Testis (tissue), 2 donors: ENCODE data around the gene ZNF618.

Experiments
- POLR2A ChIP-seq: fragments of 450-650 bp; IDR thresholded peaks from one replicate; pipeline ENCODE4 v1.6.1; 2017; ENCODE audit warnings: antibody characterized with exemption, mild to moderate bottlenecking, moderate library complexity
- TF ChIP-seq, protein P1 (sequence below), 3 experiments: fragments of 450-650 bp in 2 of 3; fragments of 200-600 bp in 1 of 3; sonication (generic) in 1 of 3; IDR thresholded peaks; one replicate each; pipeline ENCODE4 v1.5.1; 2016 to 2019; ENCODE audit warnings: antibody characterized with exemption in 3 of 3, mild to moderate bottlenecking in 2 of 3, moderate library complexity in 1 of 3

DNA sequence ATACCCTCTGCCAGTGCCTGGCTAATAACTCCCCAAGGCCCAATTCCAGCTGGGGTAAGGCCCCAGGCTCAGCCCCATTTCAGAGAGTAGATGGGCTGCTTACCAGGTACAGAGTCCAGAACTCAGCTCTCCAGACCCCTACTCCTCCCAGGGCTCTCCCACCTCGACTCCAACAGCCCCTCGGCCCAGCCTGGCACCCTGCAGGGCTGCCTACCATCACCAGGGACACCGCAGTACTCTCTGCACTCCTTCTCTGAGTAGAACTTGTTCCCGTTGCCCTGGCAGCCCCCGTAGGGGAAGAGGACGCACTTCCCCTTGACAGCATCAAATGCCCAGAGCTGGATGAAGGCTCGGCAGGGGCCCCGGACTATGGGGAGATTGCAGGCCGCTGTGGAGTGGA is 184.6 kb downstream of the ZNF618 start:
- TF ChIP-seq, protein P1, sequence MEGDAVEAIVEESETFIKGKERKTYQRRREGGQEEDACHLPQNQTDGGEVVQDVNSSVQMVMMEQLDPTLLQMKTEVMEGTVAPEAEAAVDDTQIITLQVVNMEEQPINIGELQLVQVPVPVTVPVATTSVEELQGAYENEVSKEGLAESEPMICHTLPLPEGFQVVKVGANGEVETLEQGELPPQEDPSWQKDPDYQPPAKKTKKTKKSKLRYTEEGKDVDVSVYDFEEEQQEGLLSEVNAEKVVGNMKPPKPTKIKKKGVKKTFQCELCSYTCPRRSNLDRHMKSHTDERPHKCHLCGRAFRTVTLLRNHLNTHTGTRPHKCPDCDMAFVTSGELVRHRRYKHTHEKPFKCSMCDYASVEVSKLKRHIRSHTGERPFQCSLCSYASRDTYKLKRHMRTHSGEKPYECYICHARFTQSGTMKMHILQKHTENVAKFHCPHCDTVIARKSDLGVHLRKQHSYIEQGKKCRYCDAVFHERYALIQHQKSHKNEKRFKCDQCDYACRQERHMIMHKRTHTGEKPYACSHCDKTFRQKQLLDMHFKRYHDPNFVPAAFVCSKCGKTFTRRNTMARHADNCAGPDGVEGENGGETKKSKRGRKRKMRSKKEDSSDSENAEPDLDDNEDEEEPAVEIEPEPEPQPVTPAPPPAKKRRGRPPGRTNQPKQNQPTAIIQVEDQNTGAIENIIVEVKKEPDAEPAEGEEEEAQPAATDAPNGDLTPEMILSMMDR (IDR thresholded peaks at IDR 0.05), result no peak
- no peak for TF ChIP-seq POLR2A
